B cell (primary cell): ENCODE results near the gene DPP9. TPM values are rescaled to one million over a fixed set of nuclear protein-coding genes. Genes with fewer than 3 reads are reported as not detected.

Experiments used
- ATAC-seq: fragments of 200-7000 bp; cut with Tn5 transposase; one replicate; pipeline ENCODE4 v1.10.0; 2021; ENCODE audit warnings: low read depth, mild to moderate bottlenecking, moderate number of reproducible peaks, moderate library complexity
- CTCF ChIA-PET: fragments of 350-600 bp; sonication (Branson Sonifier 250); formaldehyde crosslinking; loops from one replicate; lab custom pipeline; 2021; ENCODE audit warnings: antibody characterized with exemption, inconsistent platforms; lab: Charles Lee
- POLR2A ChIA-PET: fragments of 350-600 bp; sonication (Branson Sonifier 250); formaldehyde crosslinking; loops from one replicate; lab custom pipeline; 2021; ENCODE audit warnings: antibody characterized with exemption; lab: Charles Lee
- DNase-seq: peaks from one replicate; pipeline ENCODE4 v3.0.0; 2013
- H2AFZ ChIP-seq: 2 replicates; pipeline ENCODE4 v1.6.1; 2012; ENCODE audit warnings: mild to moderate bottlenecking, low read depth, low read length; ENCODE audit not compliant: insufficient read depth, poor library complexity, severe bottlenecking
- H3K27ac ChIP-seq, 2 donors: 1 replicate in 1 of 2; 2 replicates in 1 of 2; pipeline ENCODE4 v1.5.1; 2012 to 2013; ENCODE audit warnings: low read length in 2 of 2, mild to moderate bottlenecking in 2 of 2, moderate library complexity in 1 of 2
- H3K27me3 ChIP-seq, 4 experiments: fragments of 200-600 bp in 1 of 4; sonication (generic) in 1 of 4; replicated peaks in 1 of 4; 1 replicate in 2 of 4; 2 replicates in 2 of 4; pipeline versions ENCODE4 v1.6.1 to v1.7.0; 2013 to 2016; ENCODE audit warnings: low read length in 3 of 4, mild to moderate bottlenecking in 2 of 4, mixed read lengths in 1 of 4, moderate library complexity in 1 of 4; ENCODE audit not compliant: insufficient read depth in 4 of 4, control insufficient read depth in 3 of 4; ENCODE audit errors: control extremely low read depth in 1 of 4
- H3K36me3 ChIP-seq, 2 experiments: replicated peaks in 1 of 2; 1 replicate in 1 of 2; 2 replicates in 1 of 2; pipeline versions ENCODE4 v1.6.1 to v1.7.1; 2013; ENCODE audit warnings: low read length in 1 of 2; ENCODE audit not compliant: insufficient read depth in 2 of 2, control insufficient read depth in 1 of 2; ENCODE audit errors: control extremely low read depth in 1 of 2, extremely low read depth in 1 of 2
- H3K4me1 ChIP-seq, 2 donors: fragments of 200-600 bp in 1 of 2; sonication (generic) in 1 of 2; 1 replicate in 1 of 2; 2 replicates in 1 of 2; pipeline versions ENCODE4 v1.5.1 to v1.6.1; 2013 to 2017; ENCODE audit warnings: low read length in 2 of 2; ENCODE audit not compliant: control insufficient read depth in 2 of 2, insufficient read depth in 2 of 2
- H3K4me2 ChIP-seq: replicated peaks from 2 replicates; pipeline ENCODE3; 2012; ENCODE audit warnings: mild to moderate bottlenecking, low read depth, low read length; ENCODE audit not compliant: poor library complexity, severe bottlenecking
- H3K4me3 ChIP-seq, 5 experiments: fragments of 200-600 bp in 1 of 5; sonication (generic) in 1 of 5; 1 replicate in 3 of 5; 2 replicates in 2 of 5; pipeline versions ENCODE4 v1.5.1 to v1.7.0; 2011 to 2016; ENCODE audit warnings: low read length in 4 of 5, mild to moderate bottlenecking in 4 of 5, low read depth in 2 of 5, control low read depth in 1 of 5, moderate library complexity in 1 of 5; ENCODE audit not compliant: insufficient read depth in 1 of 5; ENCODE audit errors: control extremely low read depth in 1 of 5, extremely low read depth in 1 of 5
- H3K79me2 ChIP-seq: fragments of 200-600 bp; sonication (generic); one replicate; pipeline ENCODE4 v1.6.0; 2016; ENCODE audit warnings: low read length; ENCODE audit not compliant: control insufficient read depth, insufficient read depth
- H3K9ac ChIP-seq: fragments of 200-600 bp; sonication (generic); 2 replicates; pipeline ENCODE4 v1.6.1; 2017; ENCODE audit warnings: mild to moderate bottlenecking, low read length, moderate library complexity
- H3K9me3 ChIP-seq, 3 donors: one replicate each; pipeline versions ENCODE4 v1.6.1 to v1.7.1; 2013; ENCODE audit warnings: low read length in 2 of 3; ENCODE audit not compliant: control insufficient read depth in 2 of 3, insufficient read depth in 1 of 3; ENCODE audit errors: control extremely low read depth in 1 of 3
- H4K20me1 ChIP-seq: 2 replicates; pipeline ENCODE4 v1.6.0; 2012; ENCODE audit warnings: mild to moderate bottlenecking, low read length; ENCODE audit not compliant: insufficient read depth, control insufficient read depth, poor library complexity, severe bottlenecking
- H3K27ac Mint-ChIP-seq: one replicate; pipeline ENCODE4 v1.8.0; 2021; ENCODE audit warnings: mixed read lengths
- H3K27me3 Mint-ChIP-seq: one replicate; pipeline ENCODE4 v1.8.0; 2021; ENCODE audit warnings: mixed read lengths
- H3K4me1 Mint-ChIP-seq: one replicate; pipeline ENCODE4 v1.8.0; 2021; ENCODE audit warnings: mixed read lengths
- H3K4me3 Mint-ChIP-seq: one replicate; pipeline ENCODE4 v1.8.0; 2021; ENCODE audit warnings: mixed read lengths
- H3K9me3 Mint-ChIP-seq: one replicate; pipeline ENCODE4 v1.8.0; 2022; ENCODE audit warnings: mixed read lengths; ENCODE audit not compliant: insufficient read depth
- CTCF ChIP-seq: fragments of 200-600 bp; IDR thresholded peaks from one replicate; pipeline ENCODE4 v1.8.0; 2022; ENCODE audit warnings: antibody characterized with exemption, mild to moderate bottlenecking
- WGBS: methylation state at CpG from one replicate; pipeline ENCODE4 v1.1.5; 2013; ENCODE audit warnings: missing lambda C conversion rate; ENCODE audit not compliant: insufficient coverage; 5-methylcytosine and 5-hydroxymethylcytosine counted together
- intact Hi-C: fragments of 100-400 bp; cut with micrococcal nuclease; formaldehyde crosslinking; loops from one replicate; pipeline ENCODE4 v1.10.0; 2022
- polyA plus RNA-seq: library from polyadenylated mRNA; depleted of rRNA; stranded (reverse); fragments of >200 nt; gene quantifications from 2 replicates; pipeline ENCODE4 v1.2.3, GENCODE V29; 2012
- total RNA-seq, 2 donors: library from RNA; stranded (reverse); fragments of 120-200 nt in 1 of 2; gene quantifications; 1 replicate in 1 of 2; 2 replicates in 1 of 2; pipeline versions ENCODE4 v1.2.3 to v1.2.4, GENCODE V29; 2013 to 2022

The DPP9 gene
- total and polyA plus RNA-seq, 2 donors (not counting 1 experiment from before 2014, with no cell fraction given), result 47.3 to 109 TPM

GRCh38 chr19:4719499-4719866 lies 4.2 kb downstream of the DPP9 start:
- no peak for DNase-seq

More at GRCh38 chr19:4719499-4719866, 4.2 kb downstream of the DPP9 start:
- Histone ChIP-seq H3K4me1 (peaks cover 15 to 17% of the 10 kb centered on the region in 2 donors), H3K27ac (no peak overlapping the region), H2AFZ (no peak overlapping the region), H3K27me3 (no peaks in the 10 kb centered on the region), H4K20me1 (peaks cover 45% of the 10 kb centered on the region), H3K4me3 (no peak overlapping the region), H3K9me3 (no peaks in the 10 kb centered on the region), H3K36me3 (peaks cover 0 to 51% of the 10 kb centered on the region in 2 experiments), H3K79me2 (peaks cover 52% of the 10 kb centered on the region), H3K9ac (no peak overlapping the region), H3K4me2 (no peak overlapping the region)
- Mint-ChIP-seq H3K4me1 (peaks cover 37% of the 10 kb centered on the region), H3K27me3 (peaks cover under 1% of the 10 kb centered on the region), H3K9me3 (no peaks in the 10 kb centered on the region), H3K4me3 (no peak overlapping the region), H3K27ac (no peak overlapping the region)
- no peak for ATAC-seq
- 91% methylated on average over 9 of the region's 11 CpGs for WGBS
- ChIA-PET POLR2A (no interaction called here), CTCF (interaction anchor here (1.4 kb wide), 1 partner anchor 71 kb away, joined by 4 read pairs; no protein-coding TSS in a partner anchor)
- intact Hi-C loops, result no loop called here
- TF ChIP-seq CTCF, result no peak
